IPS-NIHi7 (cell line): ENCODE data around the gene CWC27.
"Not testable (repeated sequence)": the region's sequence is repeated elsewhere in the genome, so short reads cannot be mapped to it uniquely, and the experiment has no call there.

Experiments
- DNase-seq: peaks from one replicate; pipeline ENCODE4 v3.0.0; 2012; ENCODE audit warnings: mixed read lengths; ENCODE audit errors: extremely low spot score

The CWC27 gene

DNA sequence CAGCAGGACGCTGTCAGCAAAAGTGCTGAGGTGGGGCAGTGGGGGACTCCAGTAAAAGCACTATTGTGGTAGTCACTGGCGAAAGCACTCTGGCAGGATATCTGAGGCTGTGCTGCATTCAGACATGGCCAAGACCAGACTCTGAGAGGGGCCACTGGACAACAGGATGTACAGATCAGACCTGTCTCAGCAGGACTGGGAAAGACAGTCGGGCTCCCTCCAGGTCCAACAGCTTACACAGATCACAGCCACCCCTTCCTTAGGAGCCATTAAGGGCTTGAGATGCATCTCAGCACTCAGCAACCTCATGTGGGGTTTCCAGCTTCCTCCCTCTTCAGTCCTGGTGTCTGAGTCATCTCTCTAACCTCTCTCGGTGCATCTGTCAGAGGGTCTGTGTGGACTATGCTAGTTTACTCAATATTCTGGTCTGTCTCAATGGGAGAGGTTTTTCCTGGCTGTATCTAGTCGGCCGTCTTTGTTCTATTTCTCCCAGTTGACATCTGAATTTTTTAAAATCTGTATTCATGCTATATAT, 154.5 kb downstream of the CWC27 start:
- DNase-seq: peak; percentile 25

DNA sequence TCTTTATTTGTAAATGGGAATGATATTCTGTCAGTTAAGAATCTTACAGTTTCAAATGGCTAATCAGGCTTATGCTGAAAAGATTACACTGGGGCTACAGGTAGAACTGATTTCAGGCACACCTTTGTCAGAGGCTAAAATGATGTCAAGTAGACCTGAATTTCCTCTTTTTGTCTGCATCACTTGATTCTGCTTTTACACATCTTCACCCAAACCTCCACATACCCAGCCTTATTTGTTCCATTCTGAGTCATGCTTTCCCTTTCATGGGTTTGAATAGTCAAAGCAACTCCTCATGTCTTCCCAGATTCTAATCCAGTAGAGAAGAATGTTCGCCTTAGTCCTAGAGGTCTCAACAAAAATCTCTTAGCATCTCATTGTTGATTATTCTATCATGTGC, 156.4 kb downstream of the CWC27 start:
- no peak for DNase-seq

GRCh38 chr5:64929833-64930232, 161.1 kb downstream of the CWC27 start:
- no peak for DNase-seq

- DNase-seq: no peak
Observed at GRCh38 chr5:64930672-64931318, 162.1 kb downstream of the CWC27 start.

- not testable (repeated sequence) for DNase-seq
Observed at GRCh38 chr5:64939422-64939771, 170.7 kb downstream of the CWC27 start.

DNA sequence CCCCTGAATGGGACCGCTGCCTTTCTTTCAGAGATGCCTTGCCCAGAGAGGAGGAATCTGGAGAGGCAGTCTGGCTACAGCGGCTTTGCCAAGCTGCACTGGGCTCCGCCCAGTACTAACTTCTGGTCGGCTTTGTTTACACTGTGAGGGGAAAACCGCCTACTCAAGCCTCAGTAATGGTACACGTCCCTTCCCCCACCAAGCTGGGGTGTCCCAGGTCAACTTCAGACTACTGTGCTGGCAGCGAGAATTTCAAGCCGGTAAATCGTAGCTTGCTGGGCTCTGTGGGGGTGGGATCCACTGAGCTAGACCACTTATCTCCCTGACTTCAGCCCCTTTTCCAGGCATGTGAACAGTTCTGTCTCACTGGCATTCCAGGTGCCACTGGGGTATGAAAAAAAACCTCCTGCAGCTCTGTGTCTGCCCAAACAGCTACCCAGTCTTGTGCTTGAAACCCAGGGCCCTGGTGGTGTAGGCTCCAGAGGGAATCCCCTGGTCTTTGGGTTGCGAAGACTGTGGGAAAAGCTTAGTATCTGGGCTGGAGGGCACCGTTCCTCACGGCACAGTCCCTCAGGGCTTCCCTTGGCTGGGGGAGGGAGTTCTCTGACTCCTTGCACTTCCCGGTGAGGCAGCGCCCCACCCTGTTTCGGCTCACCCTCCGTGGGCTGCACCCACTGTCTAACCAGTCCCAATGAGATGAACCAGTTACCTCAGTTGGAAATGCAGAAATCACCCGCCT, 171.2 kb downstream of the CWC27 start:
- DNase-seq: peak; percentile 27

GRCh38 chr5:64942460-64942859, 173.7 kb downstream of the CWC27 start:
- DNase-seq: no peak

DNA sequence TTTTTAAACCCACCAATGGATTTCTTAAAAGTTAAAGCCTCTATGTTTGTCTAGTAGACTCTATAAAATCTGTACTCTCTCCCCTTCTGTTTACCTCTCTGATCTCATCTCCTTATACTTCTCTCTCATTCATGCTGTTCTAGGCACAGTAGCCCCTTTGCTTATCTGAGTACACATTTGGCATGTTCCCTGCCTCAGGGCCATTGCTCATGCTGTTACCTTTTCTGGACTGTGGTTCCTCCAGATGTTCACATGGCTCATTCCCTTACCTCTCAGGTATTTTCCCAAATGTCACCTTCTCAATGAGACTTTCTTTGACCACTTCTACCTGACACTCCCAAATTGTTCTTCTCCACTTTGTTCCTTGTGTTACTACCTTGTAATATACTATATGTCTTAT, 176.1 kb downstream of the CWC27 start:
- no peak for DNase-seq

- no peak for DNase-seq
Observed at GRCh38 chr5:64947031-64947430, 178.3 kb downstream of the CWC27 start.

GRCh38 chr5:64947801-64948200, 179.1 kb downstream of the CWC27 start:
- DNase-seq: no peak

DNA sequence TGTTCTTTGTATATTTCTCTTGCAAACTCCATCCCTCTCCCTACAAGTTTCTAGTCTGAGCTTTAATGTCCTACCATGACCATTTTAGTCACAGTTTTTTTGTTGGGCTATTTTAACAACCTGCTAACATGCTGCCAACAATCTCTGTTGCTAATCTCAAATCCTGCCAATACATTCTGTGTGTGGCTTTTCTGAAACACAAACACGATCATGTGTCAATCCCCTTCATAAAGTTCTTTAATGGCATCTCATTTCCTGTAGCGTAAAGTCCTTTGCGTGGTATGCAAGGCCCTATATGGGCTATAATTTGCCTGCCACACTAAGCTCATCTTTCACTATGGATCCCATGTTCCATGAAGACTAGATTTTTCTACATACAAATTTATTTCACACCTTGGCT, 180.6 kb downstream of the CWC27 start:
- DNase-seq: no peak

DNA sequence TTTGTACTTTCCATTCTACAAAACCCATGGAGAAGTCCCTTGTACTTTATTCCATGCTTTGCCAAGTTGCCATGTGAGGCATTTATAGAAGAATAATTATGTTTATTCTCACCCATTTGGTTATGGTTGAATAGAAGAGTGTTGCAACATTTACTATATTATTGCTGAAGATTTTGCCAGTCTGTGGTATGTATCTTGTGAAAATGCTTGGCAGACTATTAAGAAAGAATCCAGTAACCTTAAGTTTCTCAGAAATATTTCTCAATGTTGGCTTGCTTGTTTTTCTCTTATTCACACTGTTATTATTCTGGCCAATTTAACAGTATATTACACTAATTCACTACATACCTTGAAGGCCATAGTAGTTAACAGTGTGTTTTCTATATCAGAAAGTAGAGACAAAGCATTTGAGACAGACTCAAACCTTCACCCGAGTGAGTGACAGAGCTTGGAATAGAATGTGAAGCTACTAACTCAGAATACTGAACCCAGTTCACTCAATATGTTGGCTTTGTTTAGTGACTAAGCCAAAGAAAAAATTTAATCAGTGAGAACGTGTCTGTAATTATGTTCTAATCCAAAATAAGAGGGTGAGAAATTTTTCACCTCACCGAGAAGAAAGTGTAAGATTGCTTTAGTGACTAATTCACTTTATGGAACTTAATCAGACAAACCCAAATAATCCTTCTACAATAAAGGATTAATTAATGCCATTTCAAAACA, 184.4 kb downstream of the CWC27 start:
- DNase-seq: no peak

DNA sequence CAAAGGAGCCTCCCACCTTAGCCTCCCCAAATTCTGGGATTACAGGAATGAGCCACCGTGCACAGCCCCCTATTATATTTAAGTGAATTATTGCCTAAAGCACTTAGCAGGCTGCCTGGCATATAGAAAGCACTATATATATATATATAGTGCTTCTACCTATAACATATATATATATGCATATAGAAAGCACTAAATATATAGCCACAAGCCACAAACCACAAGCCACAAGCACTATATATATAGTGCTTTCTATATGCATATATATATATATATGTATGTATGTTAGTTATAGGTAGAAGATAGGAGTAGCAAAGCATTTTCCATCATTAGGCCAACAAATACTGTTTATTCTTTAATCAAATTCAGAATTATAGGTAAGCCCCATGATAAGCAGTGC, 185.8 kb downstream of the CWC27 start:
- DNase-seq: no peak

GRCh38 chr5:64958757-64959391, 190.1 kb downstream of the CWC27 start:
- no peak for DNase-seq

GRCh38 chr5:64963278-64963677, 194.5 kb downstream of the CWC27 start:
- no peak for DNase-seq

GRCh38 chr5:64968591-64969110, 199.9 kb downstream of the CWC27 start:
- DNase-seq: no peak

DNA sequence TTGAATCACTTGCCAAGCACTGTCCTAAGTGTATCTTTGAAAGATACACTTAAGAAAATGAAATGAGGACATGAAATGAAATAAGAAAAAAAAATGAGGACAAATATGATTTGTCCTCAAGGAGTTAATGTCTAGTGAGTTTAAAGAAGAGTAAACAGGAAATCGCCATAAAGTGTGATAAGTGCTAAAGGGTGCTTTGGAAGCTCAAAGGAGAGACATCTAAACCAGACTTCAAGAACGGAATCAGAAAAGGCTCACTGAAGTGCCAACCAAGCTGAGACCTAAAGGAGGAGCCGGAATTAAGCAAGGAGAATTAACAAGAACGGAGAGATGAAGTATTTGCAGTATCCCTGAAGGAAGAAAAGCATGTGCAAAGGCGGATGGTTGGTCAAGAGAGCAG, 200.8 kb downstream of the CWC27 start:
- DNase-seq: no peak

- DNase-seq: no peak
Observed at GRCh38 chr5:64971513-64971912, 202.8 kb downstream of the CWC27 start.

GRCh38 chr5:64971990-64972389, 203.3 kb downstream of the CWC27 start:
- DNase-seq: no peak

DNA sequence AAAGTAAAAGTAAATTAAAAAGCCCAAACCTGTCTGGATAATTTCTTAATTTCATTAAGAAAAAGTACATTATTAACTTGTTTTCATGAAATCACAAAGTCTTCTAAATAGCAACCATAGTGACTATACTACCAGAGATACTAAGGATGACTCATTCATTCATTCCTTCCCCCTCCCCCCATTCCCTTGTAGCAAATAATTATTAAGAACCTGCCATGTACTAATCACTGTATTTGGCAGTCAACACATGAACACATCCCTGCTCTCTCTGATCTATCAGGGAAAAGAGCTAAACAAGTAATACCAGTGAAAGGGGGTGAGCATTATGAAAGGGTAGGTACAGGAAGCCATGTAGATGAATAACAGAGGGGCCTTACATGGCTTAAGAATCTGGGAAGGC, 203.9 kb downstream of the CWC27 start:
- no peak for DNase-seq

GRCh38 chr5:64973215-64973614, 204.5 kb downstream of the CWC27 start:
- DNase-seq: no peak

- no peak for DNase-seq
Observed at GRCh38 chr5:64977779-64978178, 209.0 kb downstream of the CWC27 start.
